Cerebellar nuclear complex (tissue), 1 donor: ENCODE measurements around the gene UPB1.
A peak's percentile ranks its signal among the peaks of the same experiment; 100 is the strongest.
"Not testable (repeated sequence)": the region's sequence is repeated elsewhere in the genome, so short reads cannot be mapped to it uniquely, and the experiment has no call there.

Experiments
- DNase-seq, 2 experiments: peaks; one replicate each; lab custom pipeline; 2025; lab: John Stamatoyannopoulos, UW

Gene UPB1

GRCh38 chr22:24530968-24531367 lies 35.8 kb downstream of the UPB1 start:
- DNase-seq, result not testable (repeated sequence)

GRCh38 chr22:24532075-24532474 lies 36.9 kb downstream of the UPB1 start:
- no peak for DNase-seq

GRCh38 chr22:24535348-24535747 lies 40.2 kb downstream of the UPB1 start:
- DNase-seq, result no peak

- DNase-seq, result no peak
These were observed 41.0 kb downstream of the UPB1 start for GRCh38 chr22:24536089-24536488.

GRCh38 chr22:24540470-24540869 lies 45.3 kb downstream of the UPB1 start:
- DNase-seq, result no peak

- DNase-seq, result no peak
These were observed 46.8 kb downstream of the UPB1 start for GRCh38 chr22:24541681-24542515.

GRCh38 chr22:24542641-24543040 lies 47.5 kb downstream of the UPB1 start:
- DNase-seq, result no peak

- DNase-seq, result no peak
These were observed 48.1 kb downstream of the UPB1 start for GRCh38 chr22:24543185-24543601.

- DNase-seq, result no peak
These were observed 48.6 kb downstream of the UPB1 start for GRCh38 chr22:24543679-24544243.

GRCh38 chr22:24548812-24549211 lies 53.7 kb downstream of the UPB1 start:
- DNase-seq, result no peak

GRCh38 chr22:24550028-24550901 lies 55.1 kb downstream of the UPB1 start:
- no peak for DNase-seq

GRCh38 chr22:24550902-24551435 lies 55.8 kb downstream of the UPB1 start:
- DNase-seq, result no peak

GRCh38 chr22:24552503-24553286 lies 57.6 kb downstream of the UPB1 start:
- DNase-seq, result not testable (repeated sequence)

GRCh38 chr22:24553597-24554312 lies 58.6 kb downstream of the UPB1 start:
- DNase-seq, result no peak

GRCh38 chr22:24554313-24555164 lies 59.4 kb downstream of the UPB1 start, which contains the start of gene GUCD1:
Gene GUCD1, minus strand, starts transcription at chr22:24555138. Its CDS starts 147 bp downstream, at chr22:24554991.
- DNase-seq, result no peak

- DNase-seq, result peak; percentile 92 to 98
These were observed 60.3 kb downstream of the UPB1 start, which contains the start of gene SNRPD3 for GRCh38 chr22:24555165-24556039. Gene SNRPD3, plus strand, starts transcription at chr22:24555999. Its CDS starts 1,676 bp downstream, at chr22:24557675.

GRCh38 chr22:24559471-24559870 lies 64.3 kb downstream of the UPB1 start:
- DNase-seq, result no peak

GRCh38 chr22:24563246-24563645 lies 68.1 kb downstream of the UPB1 start:
- no peak for DNase-seq
